ENCODE measurements around the gene RABGAP1L.

Gene RABGAP1L

DNA sequence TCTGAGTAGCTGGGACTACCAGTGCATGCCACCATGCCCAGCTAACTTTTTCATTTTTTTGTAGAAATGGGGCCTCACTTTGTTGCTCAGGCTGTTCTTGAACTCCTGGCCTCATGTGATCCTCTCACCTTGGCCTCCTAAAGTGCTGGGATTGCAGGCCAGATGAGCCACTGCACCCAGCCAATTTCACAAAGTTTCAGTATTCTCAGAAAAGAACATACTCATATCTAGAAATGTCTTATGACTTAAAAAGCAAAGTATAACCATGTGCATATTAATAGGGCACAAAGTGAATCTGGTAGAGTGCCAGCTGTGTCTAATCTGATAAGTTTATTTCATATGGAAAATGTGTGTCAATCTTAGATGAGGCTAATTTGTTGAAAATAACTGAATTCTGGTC lies 752.9 kb downstream of the RABGAP1L start:
- Mint-ChIP-seq H3K4me3 (no peak overlapping the region), H3K36me3 (ENCODE audit: low read depth) (no peaks in the 10 kb centered on the region), H3K27me3 (ENCODE audit: low read depth) (no peaks in the 10 kb centered on the region), H3K27ac (no peak overlapping the region), H3K4me1 (no peaks in the 10 kb centered on the region), H3K9me3 (peaks cover 3% of the 10 kb centered on the region)
- TF ChIP-seq, protein P1, sequence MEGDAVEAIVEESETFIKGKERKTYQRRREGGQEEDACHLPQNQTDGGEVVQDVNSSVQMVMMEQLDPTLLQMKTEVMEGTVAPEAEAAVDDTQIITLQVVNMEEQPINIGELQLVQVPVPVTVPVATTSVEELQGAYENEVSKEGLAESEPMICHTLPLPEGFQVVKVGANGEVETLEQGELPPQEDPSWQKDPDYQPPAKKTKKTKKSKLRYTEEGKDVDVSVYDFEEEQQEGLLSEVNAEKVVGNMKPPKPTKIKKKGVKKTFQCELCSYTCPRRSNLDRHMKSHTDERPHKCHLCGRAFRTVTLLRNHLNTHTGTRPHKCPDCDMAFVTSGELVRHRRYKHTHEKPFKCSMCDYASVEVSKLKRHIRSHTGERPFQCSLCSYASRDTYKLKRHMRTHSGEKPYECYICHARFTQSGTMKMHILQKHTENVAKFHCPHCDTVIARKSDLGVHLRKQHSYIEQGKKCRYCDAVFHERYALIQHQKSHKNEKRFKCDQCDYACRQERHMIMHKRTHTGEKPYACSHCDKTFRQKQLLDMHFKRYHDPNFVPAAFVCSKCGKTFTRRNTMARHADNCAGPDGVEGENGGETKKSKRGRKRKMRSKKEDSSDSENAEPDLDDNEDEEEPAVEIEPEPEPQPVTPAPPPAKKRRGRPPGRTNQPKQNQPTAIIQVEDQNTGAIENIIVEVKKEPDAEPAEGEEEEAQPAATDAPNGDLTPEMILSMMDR (IDR thresholded peaks at IDR 0.05; ENCODE audit: unreplicated experiment in 3 of 3) = no peak

DNA sequence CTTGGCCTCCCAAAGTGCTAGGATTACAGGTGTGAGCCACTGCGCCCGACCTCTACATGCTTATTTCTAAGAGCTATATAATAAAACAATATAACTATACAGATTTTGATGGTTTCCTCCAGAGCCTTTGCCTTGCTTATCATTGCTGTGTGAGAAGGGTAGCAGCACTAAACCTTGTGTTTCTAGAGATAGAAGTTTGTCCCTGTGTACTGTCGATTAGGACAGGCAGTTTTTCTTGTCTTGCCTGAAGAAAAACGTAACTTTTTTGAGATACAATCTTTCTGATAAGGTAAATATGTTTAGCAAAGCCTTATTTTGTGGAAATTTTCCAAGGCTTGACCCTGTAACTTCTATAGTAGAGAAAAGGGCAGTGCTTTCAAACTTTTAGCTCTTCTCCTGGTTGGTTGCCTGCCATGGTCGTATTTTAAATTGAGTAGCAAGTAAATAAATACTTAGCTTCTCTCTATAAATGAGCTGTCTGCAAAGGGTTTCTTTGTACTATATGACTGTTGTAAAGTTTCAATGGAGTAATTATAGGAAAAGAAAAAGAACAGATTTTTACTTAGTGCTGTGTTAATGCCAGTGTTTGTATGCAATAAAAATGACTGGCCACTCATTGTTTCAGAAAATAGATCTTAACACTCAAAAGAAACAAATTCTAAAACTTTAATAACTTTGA lies 754.0 kb downstream of the RABGAP1L start:
- Mint-ChIP-seq H3K36me3 (ENCODE audit: low read depth) (no peaks in the 10 kb centered on the region), H3K4me1 (no peaks in the 10 kb centered on the region), H3K27ac (peak overlapping the region in 1 of 3 experiments; percentile 27), H3K9me3 (no peaks in the 10 kb centered on the region), H3K4me3 (no peak overlapping the region), H3K27me3 (ENCODE audit: low read depth) (no peaks in the 10 kb centered on the region)
- TF ChIP-seq, protein P1 (IDR thresholded peaks at IDR 0.05; ENCODE audit: unreplicated experiment in 3 of 3) = no peak

DNA sequence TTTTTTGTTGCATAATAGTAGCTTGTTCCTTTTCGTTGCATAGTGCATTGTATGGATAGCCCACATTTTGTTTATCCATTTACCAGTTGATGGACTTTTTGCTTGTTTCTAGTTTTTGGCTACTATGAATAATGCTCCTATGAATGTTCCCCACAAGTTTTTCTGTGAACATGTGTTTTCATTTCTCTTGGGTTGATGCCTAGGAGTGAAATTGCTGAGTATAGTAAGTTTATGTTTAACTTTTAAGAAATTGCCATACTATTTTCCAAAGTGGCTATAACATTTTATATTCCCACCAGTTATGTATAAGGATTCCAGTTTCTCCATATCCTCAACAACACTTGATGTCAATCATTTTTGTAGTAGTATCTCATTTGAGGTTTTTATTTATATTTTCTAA lies 755.7 kb downstream of the RABGAP1L start:
- no peak overlapping the region for H3K27ac Mint-ChIP-seq
- H3K27me3 Mint-ChIP-seq (ENCODE audit: low read depth) = no peaks in the 10 kb centered on the region
- H3K36me3 Mint-ChIP-seq (ENCODE audit: low read depth) = peaks cover 1% of the 10 kb centered on the region
- H3K4me1 Mint-ChIP-seq = no peaks in the 10 kb centered on the region
- TF ChIP-seq, protein P1 (IDR thresholded peaks at IDR 0.05; ENCODE audit: unreplicated experiment in 3 of 3) = no peak
- peaks cover 1% of the 10 kb centered on the region for H3K9me3 Mint-ChIP-seq
- H3K4me3 Mint-ChIP-seq = no peak overlapping the region

DNA sequence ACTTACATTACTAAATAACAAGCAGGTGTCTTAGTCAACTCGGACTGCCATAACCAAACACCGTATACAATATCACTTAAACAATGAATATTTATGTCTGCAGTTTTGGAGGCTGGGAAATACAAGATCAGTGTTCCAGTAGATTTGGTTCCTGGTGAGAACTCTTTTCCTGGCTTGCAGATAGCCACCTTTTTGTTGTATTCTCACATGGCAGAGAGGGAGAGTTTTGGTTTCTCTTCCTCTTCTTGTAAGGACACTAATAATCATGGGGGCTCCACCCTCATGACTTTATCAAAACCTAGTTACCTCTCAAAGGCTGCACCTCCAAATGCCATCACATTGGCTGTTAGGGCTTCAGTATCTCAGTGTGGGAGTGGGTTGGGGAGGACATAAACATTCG lies 757.5 kb downstream of the RABGAP1L start:
- no peak overlapping the region for H3K27ac Mint-ChIP-seq
- H3K27me3 Mint-ChIP-seq (ENCODE audit: low read depth) = no peaks in the 10 kb centered on the region
- no peak overlapping the region for H3K4me3 Mint-ChIP-seq
- H3K4me1 Mint-ChIP-seq = peaks cover 2% of the 10 kb centered on the region
- H3K36me3 Mint-ChIP-seq (ENCODE audit: low read depth) = peaks cover 3% of the 10 kb centered on the region
- peaks cover 2% of the 10 kb centered on the region for H3K9me3 Mint-ChIP-seq
- TF ChIP-seq, protein P1 (IDR thresholded peaks at IDR 0.05; ENCODE audit: unreplicated experiment in 3 of 3) = no peak

DNA sequence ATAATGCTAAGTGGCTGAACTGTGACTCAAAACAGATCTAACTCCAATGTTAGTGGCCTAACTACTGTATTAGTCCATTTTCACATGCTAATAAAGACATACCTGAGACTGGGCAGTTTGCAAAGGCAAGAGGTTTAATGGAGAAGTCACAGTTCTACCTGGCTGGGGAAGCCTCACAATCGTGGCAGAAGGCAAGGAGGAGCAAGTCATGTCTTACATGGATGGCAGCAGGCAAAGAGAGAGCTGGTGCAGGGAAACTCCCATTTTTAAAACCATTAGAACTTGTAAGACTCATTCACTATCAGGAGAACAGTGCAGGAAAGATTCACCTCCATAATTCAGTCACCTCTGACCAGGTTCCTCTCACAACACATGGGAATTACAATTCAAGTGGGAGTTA lies 760.8 kb downstream of the RABGAP1L start:
- Mint-ChIP-seq H3K27ac (no peak overlapping the region), H3K4me1 (peaks cover 8% of the 10 kb centered on the region), H3K36me3 (ENCODE audit: low read depth) (peaks cover 3% of the 10 kb centered on the region), H3K27me3 (ENCODE audit: low read depth) (no peaks in the 10 kb centered on the region), H3K4me3 (no peak overlapping the region), H3K9me3 (peaks cover 2% of the 10 kb centered on the region)
- TF ChIP-seq, protein P1 (IDR thresholded peaks at IDR 0.05; ENCODE audit: unreplicated experiment in 3 of 3) = no peak

DNA sequence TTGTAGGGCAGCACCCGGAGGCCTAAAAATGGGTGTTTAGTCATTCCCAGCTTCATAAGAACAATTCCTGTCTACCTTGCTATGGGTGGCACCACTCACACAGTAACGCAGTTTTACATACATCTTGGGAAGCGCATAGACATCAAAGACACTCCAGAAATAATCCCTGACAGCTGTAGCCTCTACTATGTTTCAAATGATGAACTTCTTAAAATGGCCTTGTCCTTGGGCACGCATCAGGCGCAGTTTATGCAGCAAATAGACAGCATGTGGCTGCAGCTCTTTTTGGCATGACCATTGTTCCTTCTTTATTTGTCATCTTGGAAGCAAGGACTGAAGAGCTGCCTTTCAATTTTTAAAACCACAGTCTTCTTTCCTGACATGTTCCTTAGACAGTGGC lies 762.8 kb downstream of the RABGAP1L start:
- H3K27me3 Mint-ChIP-seq (ENCODE audit: low read depth) = no peaks in the 10 kb centered on the region

More for the DNA sequence above, 762.8 kb downstream of the RABGAP1L start:
- Mint-ChIP-seq H3K27ac (peak overlapping the region in 1 of 3 experiments; percentile 9), H3K36me3 (ENCODE audit: low read depth) (peaks cover 3% of the 10 kb centered on the region), H3K9me3 (peaks cover 2% of the 10 kb centered on the region), H3K4me1 (peaks cover 8% of the 10 kb centered on the region), H3K4me3 (no peak overlapping the region)
- TF ChIP-seq, protein P1 (IDR thresholded peaks at IDR 0.05; ENCODE audit: unreplicated experiment in 3 of 3) = no peak
